HEK293 (cell line): ENCODE results near the gene PHF12.
A peak's percentile ranks its signal among the peaks of the same experiment; 100 is the strongest.

ENCODE experiments used
- CTCF ChIA-PET: fragments of 350-600 bp; formaldehyde crosslinking; extraction: SDS; loops from one replicate; lab custom pipeline; 2021; ENCODE audit warnings: antibody characterized with exemption; lab: Yijun Ruan, JAX
- POLR2A ChIA-PET: fragments of 300-600 bp; formaldehyde crosslinking; extraction: SDS; loops from one replicate; lab custom pipeline; 2020; ENCODE audit warnings: antibody characterized with exemption, inconsistent platforms; lab: Yijun Ruan, JAX
- H3K27ac ChIP-seq: fragments of 200-500 bp; sonication (Bioruptor generic); 2 replicates; pipeline ENCODE4 v1.5.1; 2014; ENCODE audit warnings: low read depth, low read length, control low read depth, inconsistent platforms; ENCODE audit errors: extremely low read depth
- H3K36me3 ChIP-seq, 2 experiments: fragments of 200-500 bp in 1 of 2; sonication (Bioruptor generic) in 1 of 2; 1 replicate in 1 of 2; 2 replicates in 1 of 2; pipeline ENCODE4 v1.5.1; 2014 to 2017; ENCODE audit warnings: inconsistent platforms in 2 of 2, low read length in 2 of 2; ENCODE audit not compliant: control insufficient read depth in 2 of 2, insufficient read depth in 1 of 2
- H3K4me1 ChIP-seq: fragments of 200-500 bp; sonication (Bioruptor generic); 2 replicates; pipeline ENCODE4 v1.5.1; 2014; ENCODE audit warnings: mild to moderate bottlenecking, low read length, inconsistent platforms; ENCODE audit not compliant: control insufficient read depth, insufficient read depth
- H3K4me3 ChIP-seq: 2 replicates; pipeline ENCODE4 v1.5.1; 2011; ENCODE audit warnings: low read depth, mild to moderate bottlenecking, control low read depth, low read length, moderate library complexity
- H3K9me3 ChIP-seq: fragments of 200-500 bp; sonication (Bioruptor generic); 2 replicates; pipeline ENCODE4 v1.5.1; 2014; ENCODE audit warnings: low read depth, low read length, inconsistent platforms; ENCODE audit not compliant: control insufficient read depth, insufficient read depth
- GFI1B ChIP-seq: fragments of 450-650 bp; formaldehyde crosslinking; IDR thresholded peaks from 2 replicates; pipeline ENCODE4 v1.5.1; 2016; ENCODE audit warnings: missing biosample characterization, missing genetic modification characterization
- IKZF3 ChIP-seq: fragments of 450-650 bp; IDR thresholded peaks from 2 replicates; pipeline ENCODE4 v1.5.0; 2018; ENCODE audit warnings: missing biosample characterization, mild to moderate bottlenecking, missing genetic modification characterization, moderate library complexity
- SALL2 ChIP-seq: fragments of 450-650 bp; formaldehyde crosslinking; IDR thresholded peaks from 2 replicates; pipeline ENCODE4 v1.5.0; 2017; ENCODE audit warnings: missing biosample characterization, mild to moderate bottlenecking, missing genetic modification characterization, borderline replicate concordance
- WT1 ChIP-seq: fragments of 450-650 bp; formaldehyde crosslinking; IDR thresholded peaks from 2 replicates; pipeline ENCODE4 v1.5.1; 2016; ENCODE audit warnings: missing biosample characterization, missing genetic modification characterization
- ZEB2 ChIP-seq: fragments of 450-650 bp; formaldehyde crosslinking; IDR thresholded peaks from 2 replicates; pipeline ENCODE4 v1.5.1; 2016; ENCODE audit warnings: missing biosample characterization, missing genetic modification characterization
- ZNF174 ChIP-seq: fragments of 450-650 bp; formaldehyde crosslinking; IDR thresholded peaks from 2 replicates; pipeline ENCODE4 v1.5.0; 2017; ENCODE audit warnings: missing biosample characterization, mild to moderate bottlenecking, missing genetic modification characterization
- ZNF2 ChIP-seq: fragments of 450-650 bp; formaldehyde crosslinking; IDR thresholded peaks from 2 replicates; pipeline ENCODE4 v1.5.1; 2016; ENCODE audit warnings: missing biosample characterization, missing genetic modification characterization
- ZNF394 ChIP-seq: fragments of 450-650 bp; formaldehyde crosslinking; IDR thresholded peaks from 2 replicates; pipeline ENCODE4 v1.5.1; 2016; ENCODE audit warnings: missing biosample characterization, missing genetic modification characterization, mild to moderate bottlenecking, moderate library complexity, borderline replicate concordance
- ZNF629 ChIP-seq: fragments of 450-650 bp; formaldehyde crosslinking; IDR thresholded peaks from 2 replicates; pipeline ENCODE4 v1.5.1; 2017; ENCODE audit warnings: missing biosample characterization, missing genetic modification characterization
- ZNF654 ChIP-seq: fragments of 450-650 bp; formaldehyde crosslinking; IDR thresholded peaks from 2 replicates; pipeline ENCODE4 v1.5.1; 2016; ENCODE audit warnings: low read depth, missing biosample characterization, missing genetic modification characterization
- TF ChIP-seq, protein P1 (sequence below): fragments of 450-650 bp; formaldehyde crosslinking; IDR thresholded peaks from 2 replicates; pipeline ENCODE4 v1.5.0; 2017; ENCODE audit warnings: missing biosample characterization, missing genetic modification characterization, borderline replicate concordance
- TF ChIP-seq, protein P2 (sequence below): fragments of 450-650 bp; formaldehyde crosslinking; IDR thresholded peaks from 2 replicates; pipeline ENCODE4 v1.5.1; 2016; ENCODE audit warnings: missing biosample characterization, missing genetic modification characterization
- TF ChIP-seq, protein P3 (sequence below): fragments of 450-650 bp; formaldehyde crosslinking; IDR thresholded peaks from 2 replicates; pipeline ENCODE4 v1.5.1; 2016; ENCODE audit warnings: missing biosample characterization, missing genetic modification characterization
- TF ChIP-seq, protein P4 (sequence below): fragments of 450-650 bp; formaldehyde crosslinking; IDR thresholded peaks from 2 replicates; pipeline ENCODE4 v1.5.1; 2016; ENCODE audit warnings: missing biosample characterization, missing genetic modification characterization
- TF ChIP-seq, protein P5 (sequence below): fragments of 450-650 bp; formaldehyde crosslinking; IDR thresholded peaks from 2 replicates; pipeline ENCODE4 v1.5.1; 2016; ENCODE audit warnings: missing biosample characterization, missing genetic modification characterization

PHF12 gene

DNA sequence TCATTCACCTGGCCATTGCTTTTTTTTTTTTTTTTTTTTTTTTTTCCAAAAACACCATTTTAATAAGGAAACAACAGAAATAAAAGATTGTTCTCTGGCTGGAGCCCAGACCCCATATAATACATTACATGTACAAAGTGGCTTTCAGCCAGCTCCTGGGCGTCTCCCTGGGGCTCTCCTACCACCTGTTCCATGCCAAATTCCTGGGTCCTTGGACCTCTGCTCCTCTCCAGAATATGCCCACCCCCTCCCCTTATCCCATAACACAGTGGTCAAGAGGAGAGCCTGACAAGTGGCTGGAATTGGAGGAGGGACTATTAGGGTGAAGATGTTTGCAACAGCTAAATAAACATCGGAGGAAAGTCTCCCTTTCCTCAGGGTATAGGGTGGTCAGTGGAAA is 3.6 kb upstream of the PHF12 start (continued):
- TF ChIP-seq, protein P1, sequence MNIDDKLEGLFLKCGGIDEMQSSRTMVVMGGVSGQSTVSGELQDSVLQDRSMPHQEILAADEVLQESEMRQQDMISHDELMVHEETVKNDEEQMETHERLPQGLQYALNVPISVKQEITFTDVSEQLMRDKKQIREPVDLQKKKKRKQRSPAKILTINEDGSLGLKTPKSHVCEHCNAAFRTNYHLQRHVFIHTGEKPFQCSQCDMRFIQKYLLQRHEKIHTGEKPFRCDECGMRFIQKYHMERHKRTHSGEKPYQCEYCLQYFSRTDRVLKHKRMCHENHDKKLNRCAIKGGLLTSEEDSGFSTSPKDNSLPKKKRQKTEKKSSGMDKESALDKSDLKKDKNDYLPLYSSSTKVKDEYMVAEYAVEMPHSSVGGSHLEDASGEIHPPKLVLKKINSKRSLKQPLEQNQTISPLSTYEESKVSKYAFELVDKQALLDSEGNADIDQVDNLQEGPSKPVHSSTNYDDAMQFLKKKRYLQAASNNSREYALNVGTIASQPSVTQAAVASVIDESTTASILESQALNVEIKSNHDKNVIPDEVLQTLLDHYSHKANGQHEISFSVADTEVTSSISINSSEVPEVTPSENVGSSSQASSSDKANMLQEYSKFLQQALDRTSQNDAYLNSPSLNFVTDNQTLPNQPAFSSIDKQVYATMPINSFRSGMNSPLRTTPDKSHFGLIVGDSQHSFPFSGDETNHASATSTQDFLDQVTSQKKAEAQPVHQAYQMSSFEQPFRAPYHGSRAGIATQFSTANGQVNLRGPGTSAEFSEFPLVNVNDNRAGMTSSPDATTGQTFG (tag by site-specific recombination), result no peak
- TF ChIP-seq, all 188 proteins: peak for 0

DNA sequence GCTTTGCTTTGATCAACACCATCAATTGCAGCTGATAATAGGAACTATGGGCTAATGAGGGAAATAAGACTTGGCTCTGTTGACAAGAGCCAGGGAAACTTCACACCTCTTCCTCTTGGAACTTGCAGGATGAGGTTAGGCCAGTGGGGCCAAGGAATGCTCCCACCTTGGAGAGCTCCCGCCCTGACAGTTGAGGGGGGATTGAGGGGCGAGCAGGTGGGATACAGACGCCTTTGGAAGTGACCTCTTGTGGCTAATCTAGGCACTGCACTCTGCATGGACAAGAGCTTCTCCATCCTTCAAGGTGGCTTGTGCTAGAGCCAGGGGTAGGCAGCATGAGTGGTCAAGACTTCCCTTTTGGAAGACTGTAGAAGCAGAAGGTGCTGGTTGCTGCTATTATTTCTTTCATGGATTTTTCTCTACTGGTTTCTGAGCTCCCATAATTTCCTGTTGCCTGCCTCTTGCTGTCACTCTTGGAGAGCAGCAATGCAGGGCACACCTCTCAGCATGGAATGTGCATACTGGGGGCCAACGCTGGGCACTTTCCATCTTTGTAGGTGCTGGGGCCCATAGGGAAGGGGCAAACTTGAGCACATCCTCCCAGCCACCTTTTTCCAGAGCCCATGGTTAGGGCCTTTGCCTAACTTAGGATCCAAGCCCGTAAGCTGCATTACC is 2.3 kb upstream of the PHF12 start:
- POLR2A ChIA-PET, result interaction anchor here (0.8 to 3.4 kb wide), 5 partner anchors 9 to 234 kb away, joined by 3 to 76 read pairs (median 4); partner anchors contain the start of genes NEK8, RPL23A and TLCD1
- H3K4me3 ChIP-seq, result no peak overlapping the region
- no peaks in the 10 kb centered on the region for H3K4me1 ChIP-seq
- H3K36me3 ChIP-seq, result peaks cover 0 to 2% of the 10 kb centered on the region in 2 experiments; a peak in 1 of 3 replicates
- no peak overlapping the region for H3K27ac ChIP-seq
- CTCF ChIA-PET, result interaction anchor here (0.5 to 18.9 kb wide), 52 partner anchors 10 to 1437 kb away, joined by 3 to 680 read pairs (median 4); partner anchors contain the start of genes DHRS13, FLOT2, NEK8 and SEZ6
- TF ChIP-seq ZEB2 (tag by site-specific recombination) (0 out of 2 replicates have a peak, but pooled peaks have one; percentile 27), ZNF394 (tag by site-specific recombination) (peak; percentile 68; the same call in 1 of the 2 replicates), ZNF174 (no peak), SALL2 (tag by site-specific recombination) (no peak), ZNF629 (tag by site-specific recombination) (0 out of 2 replicates have a peak, but pooled peaks have one; percentile 29), IKZF3 (tag by site-specific recombination) (peak; percentile 48), GFI1B (tag by site-specific recombination) (no peak), WT1 (tag by site-specific recombination) (no peak), ZNF2 (tag by site-specific recombination) (peak; percentile 99), ZNF654 (tag by site-specific recombination) (peak; percentile 49)
- TF ChIP-seq, protein P2, sequence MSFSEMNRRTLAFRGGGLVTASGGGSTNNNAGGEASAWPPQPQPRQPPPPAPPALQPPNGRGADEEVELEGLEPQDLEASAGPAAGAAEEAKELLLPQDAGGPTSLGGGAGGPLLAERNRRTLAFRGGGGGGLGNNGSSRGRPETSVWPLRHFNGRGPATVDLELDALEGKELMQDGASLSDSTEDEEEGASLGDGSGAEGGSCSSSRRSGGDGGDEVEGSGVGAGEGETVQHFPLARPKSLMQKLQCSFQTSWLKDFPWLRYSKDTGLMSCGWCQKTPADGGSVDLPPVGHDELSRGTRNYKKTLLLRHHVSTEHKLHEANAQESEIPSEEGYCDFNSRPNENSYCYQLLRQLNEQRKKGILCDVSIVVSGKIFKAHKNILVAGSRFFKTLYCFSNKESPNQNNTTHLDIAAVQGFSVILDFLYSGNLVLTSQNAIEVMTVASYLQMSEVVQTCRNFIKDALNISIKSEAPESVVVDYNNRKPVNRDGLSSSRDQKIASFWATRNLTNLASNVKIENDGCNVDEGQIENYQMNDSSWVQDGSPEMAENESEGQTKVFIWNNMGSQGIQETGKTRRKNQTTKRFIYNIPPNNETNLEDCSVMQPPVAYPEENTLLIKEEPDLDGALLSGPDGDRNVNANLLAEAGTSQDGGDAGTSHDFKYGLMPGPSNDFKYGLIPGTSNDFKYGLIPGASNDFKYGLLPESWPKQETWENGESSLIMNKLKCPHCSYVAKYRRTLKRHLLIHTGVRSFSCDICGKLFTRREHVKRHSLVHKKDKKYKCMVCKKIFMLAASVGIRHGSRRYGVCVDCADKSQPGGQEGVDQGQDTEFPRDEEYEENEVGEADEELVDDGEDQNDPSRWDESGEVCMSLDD (tag by site-specific recombination), result peak; percentile 71; the same call in 1 of the 2 replicates
- TF ChIP-seq, protein P3, sequence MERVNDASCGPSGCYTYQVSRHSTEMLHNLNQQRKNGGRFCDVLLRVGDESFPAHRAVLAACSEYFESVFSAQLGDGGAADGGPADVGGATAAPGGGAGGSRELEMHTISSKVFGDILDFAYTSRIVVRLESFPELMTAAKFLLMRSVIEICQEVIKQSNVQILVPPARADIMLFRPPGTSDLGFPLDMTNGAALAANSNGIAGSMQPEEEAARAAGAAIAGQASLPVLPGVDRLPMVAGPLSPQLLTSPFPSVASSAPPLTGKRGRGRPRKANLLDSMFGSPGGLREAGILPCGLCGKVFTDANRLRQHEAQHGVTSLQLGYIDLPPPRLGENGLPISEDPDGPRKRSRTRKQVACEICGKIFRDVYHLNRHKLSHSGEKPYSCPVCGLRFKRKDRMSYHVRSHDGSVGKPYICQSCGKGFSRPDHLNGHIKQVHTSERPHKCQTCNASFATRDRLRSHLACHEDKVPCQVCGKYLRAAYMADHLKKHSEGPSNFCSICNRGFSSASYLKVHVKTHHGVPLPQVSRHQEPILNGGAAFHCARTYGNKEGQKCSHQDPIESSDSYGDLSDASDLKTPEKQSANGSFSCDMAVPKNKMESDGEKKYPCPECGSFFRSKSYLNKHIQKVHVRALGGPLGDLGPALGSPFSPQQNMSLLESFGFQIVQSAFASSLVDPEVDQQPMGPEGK, result peak; percentile 35; the same call in 1 of the 2 replicates
- TF ChIP-seq, protein P4, sequence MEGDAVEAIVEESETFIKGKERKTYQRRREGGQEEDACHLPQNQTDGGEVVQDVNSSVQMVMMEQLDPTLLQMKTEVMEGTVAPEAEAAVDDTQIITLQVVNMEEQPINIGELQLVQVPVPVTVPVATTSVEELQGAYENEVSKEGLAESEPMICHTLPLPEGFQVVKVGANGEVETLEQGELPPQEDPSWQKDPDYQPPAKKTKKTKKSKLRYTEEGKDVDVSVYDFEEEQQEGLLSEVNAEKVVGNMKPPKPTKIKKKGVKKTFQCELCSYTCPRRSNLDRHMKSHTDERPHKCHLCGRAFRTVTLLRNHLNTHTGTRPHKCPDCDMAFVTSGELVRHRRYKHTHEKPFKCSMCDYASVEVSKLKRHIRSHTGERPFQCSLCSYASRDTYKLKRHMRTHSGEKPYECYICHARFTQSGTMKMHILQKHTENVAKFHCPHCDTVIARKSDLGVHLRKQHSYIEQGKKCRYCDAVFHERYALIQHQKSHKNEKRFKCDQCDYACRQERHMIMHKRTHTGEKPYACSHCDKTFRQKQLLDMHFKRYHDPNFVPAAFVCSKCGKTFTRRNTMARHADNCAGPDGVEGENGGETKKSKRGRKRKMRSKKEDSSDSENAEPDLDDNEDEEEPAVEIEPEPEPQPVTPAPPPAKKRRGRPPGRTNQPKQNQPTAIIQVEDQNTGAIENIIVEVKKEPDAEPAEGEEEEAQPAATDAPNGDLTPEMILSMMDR (tag by site-specific recombination), result peak; percentile 59; the same call in 1 of the 2 replicates
- TF ChIP-seq, protein P5, sequence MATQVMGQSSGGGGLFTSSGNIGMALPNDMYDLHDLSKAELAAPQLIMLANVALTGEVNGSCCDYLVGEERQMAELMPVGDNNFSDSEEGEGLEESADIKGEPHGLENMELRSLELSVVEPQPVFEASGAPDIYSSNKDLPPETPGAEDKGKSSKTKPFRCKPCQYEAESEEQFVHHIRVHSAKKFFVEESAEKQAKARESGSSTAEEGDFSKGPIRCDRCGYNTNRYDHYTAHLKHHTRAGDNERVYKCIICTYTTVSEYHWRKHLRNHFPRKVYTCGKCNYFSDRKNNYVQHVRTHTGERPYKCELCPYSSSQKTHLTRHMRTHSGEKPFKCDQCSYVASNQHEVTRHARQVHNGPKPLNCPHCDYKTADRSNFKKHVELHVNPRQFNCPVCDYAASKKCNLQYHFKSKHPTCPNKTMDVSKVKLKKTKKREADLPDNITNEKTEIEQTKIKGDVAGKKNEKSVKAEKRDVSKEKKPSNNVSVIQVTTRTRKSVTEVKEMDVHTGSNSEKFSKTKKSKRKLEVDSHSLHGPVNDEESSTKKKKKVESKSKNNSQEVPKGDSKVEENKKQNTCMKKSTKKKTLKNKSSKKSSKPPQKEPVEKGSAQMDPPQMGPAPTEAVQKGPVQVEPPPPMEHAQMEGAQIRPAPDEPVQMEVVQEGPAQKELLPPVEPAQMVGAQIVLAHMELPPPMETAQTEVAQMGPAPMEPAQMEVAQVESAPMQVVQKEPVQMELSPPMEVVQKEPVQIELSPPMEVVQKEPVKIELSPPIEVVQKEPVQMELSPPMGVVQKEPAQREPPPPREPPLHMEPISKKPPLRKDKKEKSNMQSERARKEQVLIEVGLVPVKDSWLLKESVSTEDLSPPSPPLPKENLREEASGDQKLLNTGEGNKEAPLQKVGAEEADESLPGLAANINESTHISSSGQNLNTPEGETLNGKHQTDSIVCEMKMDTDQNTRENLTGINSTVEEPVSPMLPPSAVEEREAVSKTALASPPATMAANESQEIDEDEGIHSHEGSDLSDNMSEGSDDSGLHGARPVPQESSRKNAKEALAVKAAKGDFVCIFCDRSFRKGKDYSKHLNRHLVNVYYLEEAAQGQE, result peak; percentile 99
- H3K9me3 ChIP-seq, result no peaks in the 10 kb centered on the region
